T-cell (primary cell): ENCODE measurements around the gene NRG3. TPM values are rescaled to one million over a fixed set of nuclear protein-coding genes. Genes with fewer than 3 reads are reported as not detected.

Experiments used
- ATAC-seq, 4 experiments: fragments of 200-7000 bp in 3 of 4; fragments of 150-1000 bp in 1 of 4; cut with Tn5 transposase; replicated peaks in 1 of 4; 1 replicate in 3 of 4; 2 replicates in 1 of 4; pipeline ENCODE4 v1.10.0; 2021; ENCODE audit warnings: moderate library complexity in 3 of 4, mild to moderate bottlenecking in 2 of 4, moderate number of reproducible peaks in 1 of 4
- CTCF ChIA-PET, 2 donors: fragments of 300-600 bp; sonication (Branson Sonifier 250); formaldehyde crosslinking; loops; one replicate each; lab custom pipeline; 2022; ENCODE audit warnings: antibody characterized with exemption in 2 of 2; lab: Charles Lee
- POLR2A ChIA-PET, 2 donors: fragments of 300-600 bp; sonication (Branson Sonifier 250); formaldehyde crosslinking; loops; one replicate each; lab custom pipeline; 2022; ENCODE audit warnings: antibody characterized with exemption in 2 of 2; lab: Charles Lee
- DNase-seq, 35 experiments: peaks; one replicate each; pipeline versions ENCODE4 v3.0.0 to v3.0.0-alpha.2; 2013 to 2023
- H3K27ac ChIP-seq: one replicate; pipeline ENCODE4 v1.5.1; 2013; ENCODE audit warnings: low read length
- H3K27me3 ChIP-seq, 2 experiments: replicated peaks in 1 of 2; 1 replicate in 1 of 2; 2 replicates in 1 of 2; pipeline versions ENCODE4 v1.6.1 to v1.7.0; 2013; ENCODE audit warnings: low read length in 1 of 2, mixed read lengths in 1 of 2; ENCODE audit not compliant: control insufficient read depth in 2 of 2, insufficient read depth in 2 of 2; ENCODE audit errors: extremely low read depth in 1 of 2
- H3K36me3 ChIP-seq, 2 donors: 1 replicate in 1 of 2; 2 replicates in 1 of 2; pipeline versions ENCODE4 v1.6.1 to v1.7.0; 2013; ENCODE audit warnings: low read length in 1 of 2; ENCODE audit not compliant: control insufficient read depth in 2 of 2, insufficient read depth in 1 of 2; ENCODE audit errors: extremely low read depth in 1 of 2
- H3K4me1 ChIP-seq, 2 experiments: 1 replicate in 1 of 2; 2 replicates in 1 of 2; pipeline versions ENCODE4 v1.6.1 to v1.7.0; 2013; ENCODE audit warnings: low read length in 2 of 2, mixed read lengths in 1 of 2; ENCODE audit not compliant: insufficient read depth in 2 of 2, control insufficient read depth in 1 of 2; ENCODE audit errors: extremely low read depth in 1 of 2
- H3K4me3 ChIP-seq, 2 donors: 1 replicate in 1 of 2; 2 replicates in 1 of 2; pipeline versions ENCODE4 v1.5.1 to v1.7.0; 2013; ENCODE audit warnings: mild to moderate bottlenecking in 2 of 2, low read length in 1 of 2, moderate library complexity in 1 of 2; ENCODE audit not compliant: control insufficient read depth in 1 of 2; ENCODE audit errors: extremely low read depth in 1 of 2
- H3K9me3 ChIP-seq: 2 replicates; pipeline ENCODE4 v1.7.0; 2013
- H3K27ac Mint-ChIP-seq, 2 donors: one replicate each; pipeline ENCODE4 v1.8.0; 2020 to 2021; ENCODE audit warnings: mild to moderate bottlenecking in 2 of 2, mixed read lengths in 2 of 2
- H3K27me3 Mint-ChIP-seq, 2 donors: one replicate each; pipeline ENCODE4 v1.8.0; 2021 to 2022; ENCODE audit warnings: mixed read lengths in 2 of 2
- H3K36me3 Mint-ChIP-seq: one replicate; pipeline ENCODE4 v1.8.0; 2021; ENCODE audit warnings: mixed read lengths
- H3K4me1 Mint-ChIP-seq, 3 donors: one replicate each; pipeline ENCODE4 v1.8.0; 2020 to 2022; ENCODE audit warnings: mixed read lengths in 3 of 3, mild to moderate bottlenecking in 1 of 3
- H3K4me3 Mint-ChIP-seq, 3 donors: one replicate each; pipeline ENCODE4 v1.8.0; 2020 to 2022; ENCODE audit warnings: mild to moderate bottlenecking in 3 of 3, mixed read lengths in 3 of 3, moderate library complexity in 3 of 3
- H3K9me3 Mint-ChIP-seq, 3 donors: one replicate each; pipeline ENCODE4 v1.8.0; 2020 to 2022; ENCODE audit warnings: mixed read lengths in 3 of 3
- WGBS: methylation state at CpG from one replicate; pipeline ENCODE4 v1.1.5; 2013; ENCODE audit warnings: missing lambda C conversion rate; ENCODE audit not compliant: insufficient coverage; 5-methylcytosine and 5-hydroxymethylcytosine counted together
- total RNA-seq, 35 experiments: library from RNA in 6 of 35; stranded (reverse) in 6 of 35; fragments of 120-200 nt in 1 of 35; gene quantifications; one replicate each; pipeline versions ENCODE4 v1.2.1 to v1.2.4 and lab custom pipeline; 2013 to 2026

NRG3 gene
- total RNA-seq, 5 donors from 2014 or later (not counting 1 experiment from before 2014, with no cell fraction given), result 0.12 TPM; not detected in 4

DNA sequence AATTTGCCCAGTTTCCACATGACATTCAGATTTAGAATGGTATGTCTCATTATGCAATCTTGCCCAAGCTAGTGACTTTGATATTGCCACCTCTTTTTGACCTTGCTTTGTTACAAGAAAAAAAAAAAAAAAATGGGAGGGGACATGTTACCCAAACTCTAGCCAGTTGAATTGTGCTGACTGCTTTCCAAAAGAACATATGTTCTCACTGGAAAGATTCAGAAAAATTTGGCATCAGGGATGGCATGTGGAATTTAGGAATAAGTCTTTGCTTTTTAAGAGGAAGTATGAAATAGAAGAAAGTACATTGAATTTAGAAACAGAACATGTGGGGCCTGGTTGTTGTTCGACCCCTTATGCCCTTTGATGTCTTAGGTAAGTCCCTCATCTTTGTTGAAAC is 846.8 kb downstream of the NRG3 start:
- no peaks in the 10 kb centered on the region for H3K4me1 ChIP-seq
- no CpG with 5 or more reads among the region's 1 CpG for WGBS
- H3K27me3 ChIP-seq, result no peaks in the 10 kb centered on the region
- no peak for DNase-seq
- Mint-ChIP-seq H3K4me3 (no peak overlapping the region), H3K4me1 (no peaks in the 10 kb centered on the region), H3K27ac (no peak overlapping the region), H3K9me3 (peaks cover 5 to 23% (median 21%) of the 10 kb centered on the region in 3 donors), H3K27me3 (no peaks in the 10 kb centered on the region), H3K36me3 (no peaks in the 10 kb centered on the region)
- no peak for ATAC-seq
- no peaks in the 10 kb centered on the region for H3K36me3 ChIP-seq
- POLR2A ChIA-PET, result no interaction called here
- CTCF ChIA-PET, result no interaction called here
- H3K4me3 ChIP-seq, result no peak overlapping the region
- H3K9me3 ChIP-seq, result no peaks in the 10 kb centered on the region
- H3K27ac ChIP-seq, result no peak overlapping the region

DNA sequence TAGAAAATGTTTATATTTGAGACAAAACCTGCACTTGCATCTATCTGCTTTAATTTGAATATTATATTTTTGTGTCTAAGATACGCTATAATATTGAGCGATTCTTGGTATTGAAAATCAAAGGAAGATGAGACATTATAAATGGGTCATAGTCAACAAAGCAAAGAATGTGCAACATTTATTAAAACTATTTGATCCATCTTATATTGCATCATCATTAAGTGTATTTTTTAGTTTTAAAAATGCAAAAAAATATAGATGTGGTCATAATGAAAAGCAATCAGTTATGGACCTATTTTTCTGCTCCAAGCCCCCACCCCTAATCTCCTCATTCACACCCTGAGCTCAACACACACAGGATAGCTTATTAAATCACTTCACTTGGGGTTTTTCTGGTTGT is 847.3 kb downstream of the NRG3 start:
- Mint-ChIP-seq H3K27me3 (no peaks in the 10 kb centered on the region), H3K4me1 (no peaks in the 10 kb centered on the region), H3K4me3 (no peak overlapping the region), H3K9me3 (peaks cover 6 to 24% (median 22%) of the 10 kb centered on the region in 3 donors), H3K36me3 (no peaks in the 10 kb centered on the region), H3K27ac (no peak overlapping the region)
- WGBS, result no CpG with 5 or more reads among the region's 2 CpGs
- Histone ChIP-seq H3K27ac (no peak overlapping the region), H3K36me3 (no peaks in the 10 kb centered on the region), H3K4me3 (no peak overlapping the region), H3K27me3 (no peaks in the 10 kb centered on the region), H3K4me1 (no peaks in the 10 kb centered on the region), H3K9me3 (no peaks in the 10 kb centered on the region)
- DNase-seq (no peak), ATAC-seq (no peak)
- POLR2A ChIA-PET, result no interaction called here
- CTCF ChIA-PET, result no interaction called here

DNA sequence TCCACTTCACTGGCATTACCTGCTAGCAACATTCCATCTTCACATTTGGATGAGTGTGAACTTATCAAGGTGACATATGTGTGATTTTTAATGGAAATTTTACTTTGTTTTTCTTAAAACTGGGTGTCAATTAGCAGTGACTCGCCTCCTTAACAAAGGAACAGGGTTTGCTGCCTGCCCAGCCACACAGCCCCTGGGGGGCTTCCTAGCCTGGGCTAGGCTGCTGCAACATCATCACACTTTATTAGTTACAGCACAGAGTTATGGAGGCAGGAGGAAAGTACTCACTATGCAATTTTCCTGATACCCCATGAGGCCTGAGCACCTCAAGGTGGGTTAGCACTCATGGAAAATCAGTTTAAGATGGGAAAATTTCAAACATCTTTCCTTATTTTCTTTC is 861.3 kb downstream of the NRG3 start:
- no peak overlapping the region for H3K4me3 Mint-ChIP-seq
- no CpG with 5 or more reads among the region's 1 CpG for whole genome bisulfite sequencing
- Histone ChIP-seq H3K27me3 (no peaks in the 10 kb centered on the region), H3K4me1 (no peaks in the 10 kb centered on the region), H3K9me3 (no peaks in the 10 kb centered on the region), H3K4me3 (no peak overlapping the region), H3K36me3 (no peaks in the 10 kb centered on the region), H3K27ac (no peak overlapping the region)
- CTCF ChIA-PET, result no interaction called here
- H3K4me1 Mint-ChIP-seq, result no peaks in the 10 kb centered on the region
- no peak overlapping the region for H3K27ac Mint-ChIP-seq
- H3K36me3 Mint-ChIP-seq, result no peaks in the 10 kb centered on the region
- ATAC-seq, result no peak
- peaks cover 0 to 14% (median 5%) of the 10 kb centered on the region in 3 donors for H3K9me3 Mint-ChIP-seq
- no peak for DNase-seq
- POLR2A ChIA-PET, result no interaction called here
- no peaks in the 10 kb centered on the region for H3K27me3 Mint-ChIP-seq

DNA sequence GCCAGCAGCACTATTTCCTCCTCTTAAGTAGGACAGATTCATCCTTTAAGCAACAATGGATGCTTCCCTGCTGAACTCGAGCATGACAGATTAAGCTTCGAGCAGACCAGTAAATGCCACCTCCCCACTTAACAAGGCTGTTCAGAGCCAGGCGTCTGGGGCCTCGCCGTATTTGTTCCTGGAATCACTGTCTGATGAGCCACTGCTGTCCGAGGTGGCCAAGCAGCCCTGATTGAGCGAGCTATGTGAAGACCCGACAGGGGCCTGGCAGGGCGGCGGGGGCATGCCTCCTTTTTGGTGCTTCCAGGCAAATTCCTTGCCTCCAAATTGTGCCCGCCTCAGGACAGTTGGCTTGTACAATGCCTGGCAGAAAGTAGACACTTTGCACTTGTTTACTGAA is 862.6 kb downstream of the NRG3 start:
- Histone ChIP-seq H3K4me1 (no peaks in the 10 kb centered on the region), H3K4me3 (no peak overlapping the region), H3K27me3 (no peaks in the 10 kb centered on the region), H3K36me3 (no peaks in the 10 kb centered on the region), H3K27ac (no peak overlapping the region), H3K9me3 (no peaks in the 10 kb centered on the region)
- Mint-ChIP-seq H3K36me3 (no peaks in the 10 kb centered on the region), H3K4me1 (no peaks in the 10 kb centered on the region), H3K4me3 (no peak overlapping the region), H3K27ac (no peak overlapping the region), H3K27me3 (no peaks in the 10 kb centered on the region), H3K9me3 (peaks cover 0 to 14% (median 5%) of the 10 kb centered on the region in 3 donors)
- POLR2A ChIA-PET, result no interaction called here
- ATAC-seq (no peak), DNase-seq (no peak)
- WGBS, result 71% methylated on average over 7 of the region's 11 CpGs
- CTCF ChIA-PET, result interaction anchor here in 1 of 2 donors (0.5 kb wide), 1 partner anchor 12 kb away, joined by 3 read pairs; no protein-coding TSS in a partner anchor

DNA sequence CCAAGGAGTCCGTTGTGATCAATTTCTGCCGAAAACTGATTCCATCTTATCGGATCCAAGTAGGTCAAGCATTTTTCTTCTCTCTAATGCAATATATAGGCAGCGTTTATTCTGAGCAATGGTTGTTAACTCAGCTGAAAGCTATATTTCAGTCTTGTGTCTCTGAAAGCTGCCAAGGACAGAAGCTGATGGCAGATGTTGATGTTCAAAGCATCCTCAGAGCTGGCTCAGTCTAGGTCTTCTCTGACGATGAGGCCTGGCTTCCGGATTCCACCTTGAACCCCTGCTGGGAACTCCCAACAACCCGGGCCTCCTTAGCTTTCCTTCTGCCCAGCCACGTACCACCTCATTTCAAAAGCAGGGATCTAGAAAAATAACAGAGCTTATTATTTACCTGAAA is 863.6 kb downstream of the NRG3 start:
- no peaks in the 10 kb centered on the region for H3K9me3 ChIP-seq
- ChIA-PET POLR2A (no interaction called here), CTCF (no interaction called here)
- Mint-ChIP-seq H3K4me1 (no peaks in the 10 kb centered on the region), H3K27ac (no peak overlapping the region), H3K36me3 (no peaks in the 10 kb centered on the region), H3K27me3 (no peaks in the 10 kb centered on the region), H3K9me3 (peaks cover 0 to 15% (median 1%) of the 10 kb centered on the region in 3 donors), H3K4me3 (no peak overlapping the region)
- H3K27me3 ChIP-seq, result no peaks in the 10 kb centered on the region
- WGBS, result 97% methylated on average over 4 of the region's 8 CpGs
- no peak overlapping the region for H3K4me3 ChIP-seq
- H3K36me3 ChIP-seq, result no peaks in the 10 kb centered on the region
- no peaks in the 10 kb centered on the region for H3K4me1 ChIP-seq
- H3K27ac ChIP-seq, result no peak overlapping the region
- no peak for DNase-seq
- no peak for ATAC-seq

DNA sequence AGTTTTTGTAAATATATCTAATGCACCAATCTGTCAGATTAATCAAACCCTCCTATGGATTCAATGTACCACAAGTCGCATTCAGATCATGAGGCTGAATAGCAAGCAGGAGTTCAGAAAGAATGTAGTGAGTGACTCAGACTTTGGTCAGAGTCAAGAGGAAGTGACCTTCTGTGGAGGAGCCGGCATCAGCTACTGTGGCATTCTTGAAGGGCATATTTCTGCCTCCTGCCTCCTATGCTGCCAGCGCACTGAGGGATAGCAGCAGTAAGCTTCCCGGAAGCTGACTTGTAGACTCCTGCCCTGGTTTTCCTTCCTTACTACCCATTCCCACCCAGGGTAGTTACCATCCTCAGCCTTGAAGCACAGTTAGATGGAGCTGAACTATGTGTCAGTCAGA is 867.5 kb downstream of the NRG3 start:
- no peaks in the 10 kb centered on the region for H3K36me3 ChIP-seq
- WGBS, result 77% methylated on average over 2 of the region's 4 CpGs
- no peak for DNase-seq
- H3K27ac ChIP-seq, result no peak overlapping the region
- Mint-ChIP-seq H3K36me3 (no peaks in the 10 kb centered on the region), H3K4me1 (no peaks in the 10 kb centered on the region), H3K27me3 (no peaks in the 10 kb centered on the region), H3K27ac (no peak overlapping the region), H3K4me3 (no peak overlapping the region), H3K9me3 (peaks cover 0 to 4% (median 4%) of the 10 kb centered on the region in 3 donors)
- H3K4me1 ChIP-seq, result no peaks in the 10 kb centered on the region
- no peaks in the 10 kb centered on the region for H3K9me3 ChIP-seq
- ChIA-PET CTCF (no interaction called here), POLR2A (no interaction called here)
- H3K27me3 ChIP-seq, result no peaks in the 10 kb centered on the region
- no peak overlapping the region for H3K4me3 ChIP-seq
- no peak for ATAC-seq

DNA sequence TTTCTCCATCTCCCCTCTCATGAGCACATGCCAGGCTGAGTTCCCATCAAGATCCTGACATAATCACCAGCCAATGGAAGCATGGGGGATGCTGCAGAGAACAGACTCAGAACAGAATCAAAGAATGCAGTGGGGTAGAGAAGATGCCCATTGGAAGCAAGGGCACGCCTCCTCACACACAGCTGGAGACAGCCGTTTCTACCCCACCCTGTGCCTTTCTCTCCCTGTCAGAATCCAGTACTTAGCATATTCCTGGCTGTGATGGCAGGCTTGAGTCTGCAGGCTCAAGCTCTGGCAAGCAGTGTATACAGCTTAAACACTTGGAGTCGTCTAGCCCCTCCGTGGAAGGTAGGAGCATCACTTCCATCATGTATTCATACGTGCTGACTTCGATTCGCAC is 867.9 kb downstream of the NRG3 start:
- no peaks in the 10 kb centered on the region for H3K4me1 ChIP-seq
- H3K4me3 Mint-ChIP-seq, result no peak overlapping the region
- DNase-seq (no peak), ATAC-seq (no peak)
- H3K36me3 Mint-ChIP-seq, result no peaks in the 10 kb centered on the region
- peaks cover 0 to 4% (median 4%) of the 10 kb centered on the region in 3 donors for H3K9me3 Mint-ChIP-seq
- H3K27me3 ChIP-seq, result no peaks in the 10 kb centered on the region
- H3K27ac Mint-ChIP-seq, result no peak overlapping the region
- H3K4me3 ChIP-seq, result no peak overlapping the region
- ChIA-PET CTCF (no interaction called here), POLR2A (no interaction called here)
- no peak overlapping the region for H3K27ac ChIP-seq
- H3K9me3 ChIP-seq, result no peaks in the 10 kb centered on the region
- WGBS, result 63% methylated on average over 4 of the region's 7 CpGs
- H3K4me1 Mint-ChIP-seq, result no peaks in the 10 kb centered on the region
- no peaks in the 10 kb centered on the region for H3K36me3 ChIP-seq
- no peaks in the 10 kb centered on the region for H3K27me3 Mint-ChIP-seq
